WTC11 (cell line): ENCODE measurements around the gene NBPF6.
"Not testable (repeated sequence)": the region's sequence is repeated elsewhere in the genome, so short reads cannot be mapped to it uniquely, and the experiment has no call there.

Experiments
- ATF1 ChIP-seq: sonication (generic); formaldehyde crosslinking; IDR thresholded peaks from 2 replicates; pipeline ENCODE4 v1.8.1; 2023; ENCODE audit warnings: mild to moderate bottlenecking, moderate library complexity, missing genetic modification reagents
- CTCF ChIP-seq: fragments of 200-600 bp; IDR thresholded peaks from 2 replicates; pipeline ENCODE4 v1.8.0; 2022; ENCODE audit warnings: antibody characterized with exemption
- ELF4 ChIP-seq: sonication (generic); formaldehyde crosslinking; IDR thresholded peaks from 2 replicates; pipeline ENCODE4 v1.8.1; 2022; ENCODE audit warnings: low read depth, mild to moderate bottlenecking, moderate library complexity, missing genetic modification reagents
- MXD4 ChIP-seq: fragments of 250-450 bp; sonication (Bioruptor Pico); IDR thresholded peaks from 2 replicates; pipeline ENCODE4 v1.8.0; 2021; ENCODE audit warnings: mild to moderate bottlenecking, moderate library complexity, borderline replicate concordance

DNA sequence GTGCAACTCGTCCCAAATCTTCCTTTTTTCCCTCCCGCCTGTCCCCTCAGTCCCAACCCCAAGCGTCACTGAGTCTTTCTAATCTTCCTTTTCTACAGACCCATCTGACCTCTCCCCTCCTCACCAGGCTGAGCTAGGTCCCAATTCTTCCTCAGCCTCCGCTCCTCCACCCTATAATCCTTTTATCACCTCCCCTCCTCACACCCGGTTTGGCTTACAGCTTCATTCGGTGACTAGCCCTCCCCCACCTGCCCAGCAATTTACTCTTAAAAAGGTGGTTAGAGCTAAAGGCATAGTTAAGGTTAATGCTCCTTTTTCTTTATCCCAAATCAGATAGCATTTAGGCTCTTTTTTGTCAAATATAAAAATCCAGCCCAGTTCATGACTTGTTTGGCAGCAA, 24.4 kb downstream of the NBPF6 start:
- not testable (repeated sequence) for TF ChIP-seq ATF1 (CRISPR knock-in tag); CTCF; ELF4; MXD4 (CRISPR knock-in tag)
